HUES6 (cell line): ENCODE results near the gene HOMER1.

Experiments
- H3K27ac ChIP-seq: 2 replicates; pipeline ENCODE4 v1.7.0; 2013; ENCODE audit warnings: low read depth, mild to moderate bottlenecking, low read length, inconsistent platforms
- H3K27me3 ChIP-seq: 2 replicates; pipeline ENCODE4 v1.6.1; 2013; ENCODE audit warnings: low read length; ENCODE audit not compliant: control insufficient read depth, insufficient read depth
- H3K36me3 ChIP-seq: 2 replicates; pipeline ENCODE4 v1.6.1; 2013; ENCODE audit warnings: low read length; ENCODE audit not compliant: control insufficient read depth, insufficient read depth
- H3K4me1 ChIP-seq: 2 replicates; pipeline ENCODE4 v1.6.1; 2013; ENCODE audit warnings: low read length; ENCODE audit not compliant: control insufficient read depth, insufficient read depth
- H3K4me3 ChIP-seq: 2 replicates; pipeline ENCODE4 v1.5.1; 2013; ENCODE audit warnings: low read depth, low read length
- H3K9ac ChIP-seq: one replicate; pipeline ENCODE4 v1.6.1; 2013; ENCODE audit warnings: mild to moderate bottlenecking, low read length
- H3K9me3 ChIP-seq: 2 replicates; pipeline ENCODE4 v1.6.1; 2013; ENCODE audit warnings: low read depth, low read length; ENCODE audit not compliant: control insufficient read depth, insufficient read depth

The HOMER1 gene

GRCh38 chr5:79544131-79544530, 30.2 kb upstream of the HOMER1 start:
- H3K4me1 ChIP-seq, result peaks cover 4% of the 10 kb centered on the region; the same call in 1 of the 2 replicates

GRCh38 chr5:79540939-79541338, 27.0 kb upstream of the HOMER1 start:
- Histone ChIP-seq H3K36me3 (no peaks in the 10 kb centered on the region), H3K27ac (no peak overlapping the region), H3K9ac (no peak overlapping the region), H3K4me3 (no peak overlapping the region), H3K27me3 (no peaks in the 10 kb centered on the region), H3K9me3 (no peaks in the 10 kb centered on the region), H3K4me1 (no peaks in the 10 kb centered on the region)

More at GRCh38 chr5:79544131-79544530, 30.2 kb upstream of the HOMER1 start:
- H3K4me3 ChIP-seq, result no peak overlapping the region
- H3K27ac ChIP-seq, result no peak overlapping the region
- H3K9me3 ChIP-seq, result no peaks in the 10 kb centered on the region
- no peaks in the 10 kb centered on the region for H3K27me3 ChIP-seq
- H3K9ac ChIP-seq, result no peak overlapping the region
- H3K36me3 ChIP-seq, result no peaks in the 10 kb centered on the region

- H3K4me3 ChIP-seq, result no peak overlapping the region
- H3K9ac ChIP-seq, result no peak overlapping the region
- H3K9me3 ChIP-seq, result no peaks in the 10 kb centered on the region
- H3K4me1 ChIP-seq, result no peaks in the 10 kb centered on the region
- H3K27ac ChIP-seq, result no peak overlapping the region
- H3K27me3 ChIP-seq, result no peaks in the 10 kb centered on the region
- no peaks in the 10 kb centered on the region for H3K36me3 ChIP-seq
These were observed 22.4 kb upstream of the HOMER1 start for GRCh38 chr5:79536193-79536906.

GRCh38 chr5:79535477-79536192, 21.7 kb upstream of the HOMER1 start:
- Histone ChIP-seq H3K9me3 (no peaks in the 10 kb centered on the region), H3K27ac (no peak overlapping the region), H3K36me3 (no peaks in the 10 kb centered on the region), H3K4me3 (no peak overlapping the region), H3K9ac (no peak overlapping the region), H3K4me1 (no peaks in the 10 kb centered on the region), H3K27me3 (no peaks in the 10 kb centered on the region)

- Histone ChIP-seq H3K9me3 (peaks cover 24% of the 10 kb centered on the region), H3K9ac (no peak overlapping the region), H3K4me1 (no peaks in the 10 kb centered on the region), H3K36me3 (no peaks in the 10 kb centered on the region), H3K27ac (no peak overlapping the region), H3K27me3 (no peaks in the 10 kb centered on the region), H3K4me3 (no peak overlapping the region)
These were observed 15.2 kb upstream of the HOMER1 start for GRCh38 chr5:79529110-79529509.

DNA sequence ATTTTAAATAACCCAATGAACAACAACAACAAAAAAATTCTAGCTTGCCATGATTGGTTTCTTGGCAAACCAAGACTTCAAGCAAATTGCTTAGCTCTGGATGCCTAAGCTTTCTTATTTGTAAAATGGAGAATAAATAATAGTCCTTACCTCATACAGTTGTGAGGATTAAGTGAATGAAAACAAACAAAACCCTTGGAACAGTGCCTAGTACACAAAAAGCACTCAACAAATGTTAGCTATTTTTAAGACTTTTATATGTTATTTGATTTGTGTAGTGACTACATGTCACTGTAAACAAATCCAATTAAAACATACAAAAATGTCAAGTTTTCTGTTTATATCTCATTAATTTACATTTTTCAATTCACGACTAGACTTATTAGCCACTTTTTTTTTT, 13.5 kb upstream of the HOMER1 start:
- H3K27ac ChIP-seq, result no peak overlapping the region
- no peak overlapping the region for H3K4me3 ChIP-seq
- H3K27me3 ChIP-seq, result no peaks in the 10 kb centered on the region
- peaks cover 25% of the 10 kb centered on the region for H3K9me3 ChIP-seq
- no peak overlapping the region for H3K9ac ChIP-seq
- no peaks in the 10 kb centered on the region for H3K4me1 ChIP-seq
- H3K36me3 ChIP-seq, result no peaks in the 10 kb centered on the region

GRCh38 chr5:79526928-79527327, 13.0 kb upstream of the HOMER1 start:
- Histone ChIP-seq H3K27ac (no peak overlapping the region), H3K4me3 (no peak overlapping the region), H3K9ac (no peak overlapping the region), H3K27me3 (no peaks in the 10 kb centered on the region), H3K4me1 (no peaks in the 10 kb centered on the region), H3K36me3 (no peaks in the 10 kb centered on the region), H3K9me3 (peaks cover 25% of the 10 kb centered on the region)

- H3K27ac ChIP-seq, result no peak overlapping the region
- no peaks in the 10 kb centered on the region for H3K27me3 ChIP-seq
- no peak overlapping the region for H3K9ac ChIP-seq
- H3K4me1 ChIP-seq, result no peaks in the 10 kb centered on the region
- peaks cover 25% of the 10 kb centered on the region for H3K9me3 ChIP-seq
- H3K4me3 ChIP-seq, result no peak overlapping the region
- no peaks in the 10 kb centered on the region for H3K36me3 ChIP-seq
These were observed 12.6 kb upstream of the HOMER1 start for GRCh38 chr5:79526493-79526892.

GRCh38 chr5:79521156-79521555, 7.2 kb upstream of the HOMER1 start:
- Histone ChIP-seq H3K4me3 (no peak overlapping the region), H3K4me1 (peaks cover 6% of the 10 kb centered on the region; the same call in 1 of the 2 replicates), H3K9ac (no peak overlapping the region), H3K27ac (no peak overlapping the region), H3K9me3 (peaks cover 15% of the 10 kb centered on the region), H3K27me3 (no peaks in the 10 kb centered on the region), H3K36me3 (no peaks in the 10 kb centered on the region)

DNA sequence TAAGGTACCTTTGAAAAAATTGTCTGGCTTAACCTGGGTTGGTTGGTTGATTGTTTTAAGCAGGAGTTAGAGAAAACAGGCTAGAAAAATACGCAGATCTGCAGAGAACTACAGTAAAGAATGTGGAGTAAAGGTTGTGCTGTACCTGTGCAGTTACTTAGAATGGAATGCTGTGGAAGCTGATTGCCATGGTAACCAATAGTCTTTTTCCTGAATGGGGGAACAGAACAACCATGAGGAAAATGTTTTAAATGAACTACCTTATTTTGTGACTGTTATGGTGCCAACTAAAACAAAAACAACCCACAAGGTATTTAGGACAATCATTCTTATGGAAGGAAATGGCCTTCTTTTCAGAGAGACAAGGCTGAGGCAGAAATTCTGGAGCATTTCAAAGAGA, 4.8 kb upstream of the HOMER1 start:
- Histone ChIP-seq H3K27ac (no peak overlapping the region), H3K27me3 (no peaks in the 10 kb centered on the region), H3K4me1 (peaks cover 8% of the 10 kb centered on the region)

DNA sequence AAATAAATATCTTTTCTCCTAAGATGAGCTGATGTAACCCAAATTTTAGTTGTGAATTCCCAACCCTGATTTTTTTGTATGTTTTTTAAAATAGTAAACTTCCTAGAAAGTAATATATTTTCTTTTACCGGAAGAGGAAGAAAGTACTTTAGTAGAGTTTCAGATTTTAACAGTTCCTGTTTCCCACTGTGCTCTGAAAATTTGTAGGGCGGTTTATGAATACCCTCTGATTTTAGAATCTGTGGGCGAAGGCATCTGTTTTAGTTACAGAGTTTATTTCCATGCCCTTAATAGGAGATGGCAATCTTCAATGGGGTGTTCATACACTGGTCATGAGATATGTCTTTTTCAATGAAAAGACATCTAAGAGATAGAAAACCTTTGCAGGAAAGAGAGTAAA, 3.7 kb upstream of the HOMER1 start:
- Histone ChIP-seq H3K27ac (no peak overlapping the region), H3K9me3 (no peaks in the 10 kb centered on the region), H3K27me3 (no peaks in the 10 kb centered on the region), H3K4me3 (no peak overlapping the region), H3K4me1 (peaks cover 8% of the 10 kb centered on the region), H3K36me3 (no peaks in the 10 kb centered on the region), H3K9ac (no peak overlapping the region)

More for the DNA sequence above, 4.8 kb upstream of the HOMER1 start:
- Histone ChIP-seq H3K9ac (no peak overlapping the region), H3K36me3 (no peaks in the 10 kb centered on the region), H3K9me3 (no peaks in the 10 kb centered on the region), H3K4me3 (no peak overlapping the region)
